Astrocyte of the cerebellum (primary cell): Measurements from ENCODE around the gene MARCO.
"Not testable (repeated sequence)": the region's sequence is repeated elsewhere in the genome, so short reads cannot be mapped to it uniquely, and the experiment has no call there.

Source experiments
- DNase-seq: peaks from one replicate; pipeline ENCODE4 v3.0.0-alpha.2; 2011; ENCODE audit warnings: low read depth
- H3K4me3 ChIP-seq: 2 replicates; pipeline ENCODE4 v1.5.1; 2011; ENCODE audit warnings: mild to moderate bottlenecking, low read depth, low read length, moderate library complexity
- CTCF ChIP-seq: IDR thresholded peaks from 2 replicates; pipeline ENCODE4 v1.5.1; 2012; ENCODE audit warnings: low read length, low read depth, moderate library complexity, mild to moderate bottlenecking; ENCODE audit errors: missing control alignments
- in situ Hi-C: cut with HindIII; loops from 2 replicates; pipeline ENCODE4 v1.10.0; 2017; ENCODE audit warnings: low sequenced_read_pairs

Gene MARCO

GRCh38 chr2:119029297-119029696 lies 87.3 kb downstream of the MARCO start:
- no peak for TF ChIP-seq CTCF
- no peak overlapping the region for H3K4me3 ChIP-seq
- no peak for DNase-seq
- in situ Hi-C loops: no loop called here

- H3K4me3 ChIP-seq, in situ Hi-C loops, DNase-seq: not testable (repeated sequence)
Observed at GRCh38 chr2:119037922-119038321, 95.9 kb downstream of the MARCO start.

- in situ Hi-C loops: no loop called here
- no peak for DNase-seq
- no peak overlapping the region for H3K4me3 ChIP-seq
- TF ChIP-seq CTCF: no peak
Observed at GRCh38 chr2:119040730-119041129, 98.7 kb downstream of the MARCO start.
